K562 (cell line): Measurements from ENCODE around the gene PIH1D1. TPM values are rescaled to one million over a fixed set of nuclear protein-coding genes. Genes with fewer than 3 reads are reported as not detected.

ENCODE experiments used
- BHLHE40 ChIP-seq: IDR thresholded peaks from 2 replicates; pipeline ENCODE4 v1.6.1; 2011; ENCODE audit warnings: low read length, improper control_type of control experiment
- CBX1 ChIP-seq: sonication (generic); IDR thresholded peaks from 2 replicates; pipeline ENCODE4 v1.6.1; 2016; ENCODE audit warnings: antibody characterized with exemption, low read depth, mild to moderate bottlenecking
- CHD1 ChIP-seq: fragments of 200-600 bp; sonication (generic); IDR thresholded peaks from one replicate; pipeline ENCODE4 v1.6.1; 2012; ENCODE audit warnings: mild to moderate bottlenecking, moderate library complexity, low read length, inconsistent platforms
- CTBP1 ChIP-seq: fragments of 450-650 bp; IDR thresholded peaks from 2 replicates; pipeline ENCODE4 v1.6.1; 2016; ENCODE audit warnings: borderline replicate concordance
- CTCFL ChIP-seq: IDR thresholded peaks from 2 replicates; pipeline ENCODE4 v1.6.1; 2011; ENCODE audit warnings: borderline replicate concordance, low read depth, mild to moderate bottlenecking, moderate library complexity, low read length; ENCODE audit not compliant: insufficient read depth, poor library complexity, severe bottlenecking
- ESRRA ChIP-seq: fragments of 450-650 bp; IDR thresholded peaks from 2 replicates; pipeline ENCODE4 v1.6.1; 2014; ENCODE audit warnings: low read depth, mild to moderate bottlenecking, moderate library complexity, borderline replicate concordance
- FOXJ3 ChIP-seq: sonication (generic); formaldehyde crosslinking; IDR thresholded peaks from 2 replicates; pipeline ENCODE4 v1.4.0; 2020; ENCODE audit warnings: mild to moderate bottlenecking, missing genetic modification reagents
- FUS ChIP-seq: fragments of 200-400 bp; formaldehyde crosslinking; optimal IDR thresholded peaks from 2 replicates; pipeline ENCODE3; 2017; ENCODE audit warnings: low read depth, low read length
- HBP1 ChIP-seq: fragments of 450-650 bp; formaldehyde crosslinking; IDR thresholded peaks from 2 replicates; pipeline ENCODE4 v1.4.0; 2022; ENCODE audit warnings: missing genetic modification characterization
- MAX ChIP-seq: sonication (generic); formaldehyde crosslinking; IDR thresholded peaks from 2 replicates; pipeline ENCODE4 v1.9.0; 2022; ENCODE audit warnings: mild to moderate bottlenecking, missing genetic modification reagents
- MTA3 ChIP-seq: fragments of 450-650 bp; formaldehyde crosslinking; IDR thresholded peaks from 2 replicates; pipeline ENCODE4 v1.6.1; 2017; ENCODE audit warnings: mild to moderate bottlenecking, borderline replicate concordance
- POLR3A ChIP-seq: IDR thresholded peaks from 2 replicates; pipeline ENCODE4 v1.6.1; 2011; ENCODE audit warnings: borderline replicate concordance, mild to moderate bottlenecking, moderate library complexity; ENCODE audit not compliant: insufficient read length, insufficient read depth; ENCODE audit errors: extremely low read depth
- RREB1 ChIP-seq: fragments of 250-450 bp; sonication (Bioruptor Pico); IDR thresholded peaks from 2 replicates; pipeline ENCODE4 v1.4.0; 2020
- USF1 ChIP-seq: sonication (generic); formaldehyde crosslinking; IDR thresholded peaks from 2 replicates; pipeline ENCODE4 v1.9.0; 2022; ENCODE audit warnings: mild to moderate bottlenecking, missing genetic modification reagents
- XRCC3 ChIP-seq: fragments of 450-650 bp; IDR thresholded peaks from 2 replicates; pipeline ENCODE4 v1.6.1; 2017; ENCODE audit warnings: mild to moderate bottlenecking, moderate library complexity
- ZNF445 ChIP-seq: fragments of 250-450 bp; sonication (Bioruptor Pico); IDR thresholded peaks from 2 replicates; pipeline ENCODE4 v1.4.0; 2020; ENCODE audit warnings: low read depth, mild to moderate bottlenecking, moderate library complexity
- polyA plus RNA-seq, 8 experiments: library from polyadenylated mRNA; depleted of rRNA in 4 of 8; stranded (reverse) in 5 of 8; unstranded in 3 of 8; fragments of >200 nt; fragmentation: Nextera tagmentation in 2 of 8; fragmentation: Illumina TruSeq in 1 of 8; extraction: Ambion mirVana in 2 of 8; extraction: Trizol in 1 of 8; gene quantifications; 2 replicates each; pipeline versions ENCODE4 v1.2.1 to v1.2.3, GENCODE V29; 2011 to 2014; ENCODE audit warnings: inconsistent platforms in 1 of 8, missing spikeins in 1 of 8
- total RNA-seq, 7 experiments: library from RNA; depleted of rRNA in 6 of 7; stranded (reverse); fragments of >200 nt in 6 of 7; fragmentation: Illumina TruSeq in 2 of 7; extraction: Trizol in 2 of 7; gene quantifications; 2 replicates each; pipeline versions ENCODE4 v1.2.1 to v1.2.3, GENCODE V29; 2011 to 2021; ENCODE audit warnings: low replicate concordance in 1 of 7

Gene PIH1D1
- total and polyA plus RNA-seq, 9 of the 15 experiments (the other 6 are each of a cell fraction or from before 2014, with no cell fraction given): 26.5 to 224 (median 137) TPM

DNA sequence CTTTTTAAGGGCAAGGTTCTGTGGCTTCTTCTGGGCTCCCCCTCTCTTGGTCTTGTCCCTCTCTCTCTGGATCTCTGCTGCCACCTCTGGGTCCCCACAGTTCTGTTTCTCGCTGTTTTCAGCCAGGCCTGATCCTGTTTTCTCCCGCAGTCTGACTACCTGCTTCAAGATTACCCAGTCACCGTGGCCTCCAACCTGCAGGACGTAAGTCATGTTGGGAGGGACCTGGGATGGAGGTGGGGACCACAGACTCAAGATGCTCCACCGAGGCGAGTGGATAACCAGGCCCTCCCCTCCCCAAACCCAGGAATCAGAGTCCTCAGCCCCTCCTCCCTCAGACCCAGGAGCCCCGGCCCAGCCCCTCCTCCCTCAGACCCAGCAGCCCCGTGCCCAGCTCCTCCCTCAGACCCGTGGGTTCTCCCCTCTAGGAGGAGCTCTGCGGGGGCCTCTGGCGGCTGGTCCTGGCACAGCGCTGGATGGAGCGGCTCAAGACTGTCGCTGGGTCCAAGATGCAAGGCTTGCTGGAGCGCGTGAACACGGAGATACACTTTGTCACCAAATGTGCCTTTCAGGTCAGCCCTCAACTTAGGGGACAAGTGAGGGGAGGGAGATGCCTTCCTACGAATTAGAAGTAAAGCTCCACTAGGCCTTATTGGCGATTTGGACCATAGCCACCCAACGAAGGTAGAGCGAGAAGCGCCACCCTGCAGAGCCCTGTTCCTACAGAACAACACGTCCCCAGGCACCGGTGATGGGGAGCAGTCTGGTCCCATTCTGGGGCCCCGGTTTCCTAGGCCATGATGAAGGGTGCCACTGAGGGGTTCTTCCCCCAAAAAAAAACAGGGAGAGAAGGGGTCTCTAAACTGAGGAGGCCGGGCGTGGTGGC, 24.6 kb upstream of the PIH1D1 start (continued):
- TF ChIP-seq MTA3 (0 out of 2 replicates have a peak, but pooled peaks have one; percentile 26), FOXJ3 (no peak), ZNF445 (CRISPR knock-in tag) (no peak), CTBP1 (peak; percentile 36), CTCFL (no peak), POLR3A (no peak), HBP1 (no peak), CBX1 (no peak), CHD1 (no peak), ESRRA (no peak), USF1 (CRISPR knock-in tag) (no peak), BHLHE40 (no peak), XRCC3 (no peak), FUS (no peak), RREB1 (CRISPR knock-in tag) (no peak), MAX (peak; percentile 42; the same call in 1 of the 2 replicates)
